IMR-90 (cell line): Measurements from ENCODE around the gene PCGF3. TPM values are rescaled to one million over a fixed set of nuclear protein-coding genes. Genes with fewer than 3 reads are reported as not detected.

ENCODE experiments used
- ATAC-seq: fragments of 200-7000 bp; cut with Tn5 transposase; 2 replicates; pipeline ENCODE4 v1.9.1; 2020; ENCODE audit warnings: low read depth, mild to moderate bottlenecking, moderate library complexity
- BruUV-seq: library from RNA; stranded (reverse); fragments of 400-500 nt; replicated peaks from 2 replicates; lab custom pipeline; 2021; lab: Mats Ljungman, UMichigan
- CTCF ChIA-PET: fragments of 300-600 bp; formaldehyde crosslinking; extraction: SDS; loops from one replicate; lab custom pipeline; 2021; ENCODE audit warnings: antibody characterized with exemption; lab: Yijun Ruan, JAX
- POLR2A ChIA-PET: fragments of 300-600 bp; sonication (Branson Sonifier 250); formaldehyde crosslinking; loops from one replicate; lab custom pipeline; 2022; ENCODE audit warnings: antibody characterized with exemption; ENCODE audit not compliant: unreplicated experiment; lab: Charles Lee
- DNase-seq: peaks from one replicate; pipeline ENCODE4 v3.0.0; 2013
- H2AFZ ChIP-seq: replicated peaks from 2 replicates; pipeline ENCODE3; 2013; ENCODE audit warnings: low read length, mild to moderate bottlenecking; ENCODE audit not compliant: poor library complexity
- H2AK5ac ChIP-seq: 2 replicates; pipeline ENCODE4 v1.6.1; 2013; ENCODE audit warnings: low read depth, low read length, inconsistent platforms
- H2AK9ac ChIP-seq: replicated peaks from 2 replicates; pipeline ENCODE3; 2013; ENCODE audit warnings: mild to moderate bottlenecking, low read depth, low read length, moderate library complexity; ENCODE audit not compliant: poor library complexity
- H2BK120ac ChIP-seq: 2 replicates; pipeline ENCODE4 v1.6.1; 2013; ENCODE audit warnings: low read depth, low read length, inconsistent platforms
- H2BK15ac ChIP-seq: 3 replicates; pipeline ENCODE4 v1.6.1; 2013; ENCODE audit warnings: low read depth, low read length, inconsistent platforms
- H2BK20ac ChIP-seq: 2 replicates; pipeline ENCODE4 v1.6.1; 2013; ENCODE audit warnings: low read depth, mild to moderate bottlenecking, inconsistent platforms, low read length, moderate library complexity
- H2BK5ac ChIP-seq: 2 replicates; pipeline ENCODE4 v1.6.1; 2013; ENCODE audit warnings: mild to moderate bottlenecking, low read depth, low read length, inconsistent platforms; ENCODE audit not compliant: poor library complexity, severe bottlenecking
- H3K14ac ChIP-seq: replicated peaks from 2 replicates; pipeline ENCODE4 v1.6.1; 2013; ENCODE audit warnings: low read depth, low read length, inconsistent platforms
- H3K18ac ChIP-seq: 2 replicates; pipeline ENCODE4 v1.6.1; 2013; ENCODE audit warnings: low read depth, low read length, control low read depth
- H3K23ac ChIP-seq: 2 replicates; pipeline ENCODE4 v1.6.1; 2013; ENCODE audit warnings: low read depth, low read length, inconsistent platforms
- H3K27ac ChIP-seq: 2 replicates; pipeline ENCODE4 v1.5.1; 2013; ENCODE audit warnings: mild to moderate bottlenecking, control low read depth, low read length; ENCODE audit not compliant: insufficient read depth
- H3K27me3 ChIP-seq: 2 replicates; pipeline ENCODE4 v1.6.1; 2013; ENCODE audit warnings: low read length; ENCODE audit not compliant: control insufficient read depth, insufficient read depth
- H3K36me3 ChIP-seq: 2 replicates; pipeline ENCODE4 v1.6.1; 2013; ENCODE audit warnings: low read length, mixed read lengths; ENCODE audit not compliant: control insufficient read depth, insufficient read depth
- H3K4ac ChIP-seq: 2 replicates; pipeline ENCODE4 v1.6.1; 2013; ENCODE audit warnings: low read depth, low read length, inconsistent platforms
- H3K4me1 ChIP-seq: 2 replicates; pipeline ENCODE4 v1.6.1; 2013; ENCODE audit warnings: low read length, mixed read lengths; ENCODE audit not compliant: control insufficient read depth, insufficient read depth
- H3K4me2 ChIP-seq: 2 replicates; pipeline ENCODE4 v1.6.1; 2013; ENCODE audit warnings: low read depth, mild to moderate bottlenecking, control low read depth, low read length, moderate library complexity
- H3K4me3 ChIP-seq: 2 replicates; pipeline ENCODE4 v1.5.1; 2013; ENCODE audit warnings: low read depth, mild to moderate bottlenecking, control low read depth, low read length, moderate library complexity; ENCODE audit not compliant: insufficient read depth
- H3K56ac ChIP-seq: 2 replicates; pipeline ENCODE4 v1.6.1; 2013; ENCODE audit warnings: low read length, inconsistent platforms; ENCODE audit not compliant: insufficient read depth; ENCODE audit errors: extremely low read depth
- H3K79me1 ChIP-seq, 2 experiments: 2 replicates each; pipeline ENCODE4 v1.6.1; 2013; ENCODE audit warnings: low read length in 2 of 2, inconsistent platforms in 1 of 2, low read depth in 1 of 2
- H3K9ac ChIP-seq: 2 replicates; pipeline ENCODE4 v1.6.1; 2013; ENCODE audit warnings: low read depth, low read length, control low read depth
- H3K9me1 ChIP-seq: 2 replicates; pipeline ENCODE4 v1.6.1; 2013; ENCODE audit warnings: low read length, inconsistent platforms; ENCODE audit not compliant: insufficient read depth
- H3K9me3 ChIP-seq: 2 replicates; pipeline ENCODE4 v1.6.1; 2013; ENCODE audit warnings: low read length; ENCODE audit not compliant: control insufficient read depth, insufficient read depth
- H4K20me1 ChIP-seq: 2 replicates; pipeline ENCODE4 v1.6.1; 2013; ENCODE audit warnings: low read length, inconsistent platforms; ENCODE audit not compliant: insufficient read depth
- H4K5ac ChIP-seq: 2 replicates; pipeline ENCODE4 v1.6.1; 2013; ENCODE audit warnings: mild to moderate bottlenecking, low read depth, low read length, control low read depth
- H4K8ac ChIP-seq, 2 experiments: 2 replicates each; pipeline ENCODE4 v1.6.1; 2013; ENCODE audit warnings: low read depth in 2 of 2, low read length in 2 of 2, control low read depth in 1 of 2, inconsistent platforms in 1 of 2
- H4K91ac ChIP-seq: 2 replicates; pipeline ENCODE4 v1.6.1; 2013; ENCODE audit warnings: low read depth, low read length, inconsistent platforms; ENCODE audit not compliant: insufficient read depth
- BHLHE40 ChIP-seq: fragments of 150-350 bp; IDR thresholded peaks from 2 replicates; pipeline ENCODE4 v1.6.1; 2016; ENCODE audit warnings: mild to moderate bottlenecking, low read depth, low read length
- CEBPB ChIP-seq: IDR thresholded peaks from 2 replicates; pipeline ENCODE4 v1.6.1; 2012; ENCODE audit warnings: low read depth, low read length, improper control_type of control experiment
- CHD1 ChIP-seq: IDR thresholded peaks from 2 replicates; pipeline ENCODE4 v1.6.1; 2012; ENCODE audit warnings: low read depth, low read length, improper control_type of control experiment
- CTCF ChIP-seq: conservative IDR thresholded peaks from 2 replicates; pipeline ENCODE4 v1.5.1; 2012; ENCODE audit warnings: mild to moderate bottlenecking, low read depth, low read length, improper control_type of control experiment
- MAFK ChIP-seq: IDR thresholded peaks from 2 replicates; pipeline ENCODE4 v1.6.1; 2012; ENCODE audit warnings: low read depth, low read length, improper control_type of control experiment
- MAZ ChIP-seq: IDR thresholded peaks from 2 replicates; pipeline ENCODE4 v1.6.1; 2012; ENCODE audit warnings: low read depth, mild to moderate bottlenecking, low read length, improper control_type of control experiment, moderate library complexity, borderline replicate concordance
- POLR2A ChIP-seq: IDR thresholded peaks from 2 replicates; pipeline ENCODE4 v1.6.1; 2012; ENCODE audit warnings: mild to moderate bottlenecking, low read depth, low read length
- RCOR1 ChIP-seq: IDR thresholded peaks from 2 replicates; pipeline ENCODE4 v1.6.1; 2012; ENCODE audit warnings: mild to moderate bottlenecking, low read length, improper control_type of control experiment; ENCODE audit not compliant: insufficient replicate concordance
- RFX5 ChIP-seq: IDR thresholded peaks from 2 replicates; pipeline ENCODE4 v1.8.0; 2012; ENCODE audit warnings: low read depth, mild to moderate bottlenecking, low read length, moderate library complexity
- WGBS, 2 experiments: methylation state at CpG; one replicate each; pipeline versions ENCODE4 v1.1.5 to v1.1.7; 2013; ENCODE audit warnings: missing lambda C conversion rate in 2 of 2; ENCODE audit not compliant: insufficient read length in 1 of 2; ENCODE audit errors: extremely low coverage in 2 of 2; 5-methylcytosine and 5-hydroxymethylcytosine counted together
- dilution Hi-C: fragments of 300-500 bp; cut with HindIII; formaldehyde crosslinking; loops from one replicate; pipeline ENCODE4 v1.14.3; 2018; ENCODE audit warnings: low sequenced_read_pairs; ENCODE audit not compliant: unreplicated experiment
- in situ Hi-C: fragments of 300-500 bp; cut with MboI; formaldehyde crosslinking; loops from 3 replicates; pipeline ENCODE4 v1.14.3; 2019; ENCODE audit warnings: low sequenced_read_pairs, inconsistent platforms, mixed read lengths
- intact Hi-C: fragments of 100-400 bp; cut with micrococcal nuclease; formaldehyde crosslinking; loops from 2 replicates; pipeline ENCODE4 v1.10.0; 2022
- polyA plus RNA-seq, 3 experiments: library from polyadenylated mRNA; depleted of rRNA; stranded (reverse); fragments of >200 nt; gene quantifications; 2 replicates each; pipeline ENCODE4 v1.2.3, GENCODE V29; 2012; ENCODE audit warnings: low replicate concordance in 1 of 3
- total RNA-seq: library from RNA; depleted of rRNA; stranded (reverse); fragments of >200 nt; gene quantifications from 2 replicates; pipeline ENCODE4 v1.2.3, GENCODE V29; 2012
- TF ChIP-seq, protein P1 (sequence below): fragments of 150-350 bp; IDR thresholded peaks from 2 replicates; pipeline ENCODE4 v1.6.1; 2017; ENCODE audit warnings: mild to moderate bottlenecking, antibody characterized with exemption, low read length, low read depth

Gene PCGF3
- total and polyA plus RNA-seq, 2 of the 4 experiments (the other 2 are of a cell fraction), result 40.0 to 55.3 TPM

GRCh38 chr4:675980-676870 is 29.4 kb upstream of the PCGF3 start (continued):
- no peak for TF ChIP-seq CTCF

DNA sequence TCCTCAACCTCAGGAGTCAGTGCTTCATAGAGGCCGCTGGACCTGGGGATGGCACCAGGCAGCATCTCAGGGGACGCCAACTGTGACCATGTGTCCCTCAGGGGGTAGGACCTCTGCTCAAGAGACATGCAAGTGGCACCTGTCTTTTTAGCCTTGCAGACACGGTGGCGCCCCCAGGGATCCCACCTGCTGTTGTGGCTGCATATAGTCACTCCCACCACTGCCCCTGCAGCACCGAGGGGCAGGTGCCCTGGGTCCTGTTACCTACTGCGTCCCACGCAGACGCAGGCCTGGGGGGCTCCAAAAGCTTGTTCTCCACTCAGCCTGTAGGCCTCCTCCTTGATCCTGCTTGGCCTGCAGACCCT is 28.8 kb upstream of the PCGF3 start:
- no peak overlapping the region for H4K5ac ChIP-seq
- no peak overlapping the region for H3K27ac ChIP-seq
- no peak overlapping the region for H3K9ac ChIP-seq
- BruUV-seq, result no TSS peak
- in situ Hi-C loops (no loop called here), dilution Hi-C loops (no loop called here), intact Hi-C loops (loop anchor here (10.0 kb wide), 1 partner anchor 342 kb away; the partner anchor contains the start of gene ZNF141)
- no peak overlapping the region for H3K23ac ChIP-seq
- no peak overlapping the region for H3K4me3 ChIP-seq
- no peak overlapping the region for H2BK5ac ChIP-seq
- H3K9me3 ChIP-seq, result no peaks in the 10 kb centered on the region
- peaks cover 4% of the 10 kb centered on the region; the same call in 1 of the 2 replicates for H3K9me1 ChIP-seq
- no peak overlapping the region for H2BK20ac ChIP-seq
- H4K91ac ChIP-seq, result no peak overlapping the region
- H3K4me1 ChIP-seq, result peaks cover 12% of the 10 kb centered on the region
- H2AK5ac ChIP-seq, result no peak overlapping the region
- H3K18ac ChIP-seq, result no peak overlapping the region
- no peak for ATAC-seq
- H4K8ac ChIP-seq, result no peak overlapping the region
- H4K20me1 ChIP-seq, result no peaks in the 10 kb centered on the region
- no peak overlapping the region for H2BK15ac ChIP-seq
- no peak overlapping the region for H3K4me2 ChIP-seq
- no peak overlapping the region for H3K56ac ChIP-seq
- no peak overlapping the region for H3K14ac ChIP-seq
- DNase-seq, result no peak
- no peak overlapping the region for H2BK120ac ChIP-seq
- peaks cover 17 to 27% of the 10 kb centered on the region in 2 experiments; a peak in 3 of 4 replicates for H3K79me1 ChIP-seq
- WGBS, 2 experiments, result 81% methylated on average over 4 of the region's 8 CpGs; no CpG with 5 or more reads in 1 of the 2 experiments
- H3K4ac ChIP-seq, result no peak overlapping the region
- ChIA-PET POLR2A (no interaction called here), CTCF (no interaction called here)
- H2AK9ac ChIP-seq, result no peak overlapping the region
- H3K36me3 ChIP-seq, result peaks cover 9% of the 10 kb centered on the region; the same call in 1 of the 2 replicates
- H3K27me3 ChIP-seq, result no peaks in the 10 kb centered on the region
- H2AFZ ChIP-seq, result peak overlapping the region; percentile 18
- TF ChIP-seq RFX5 (no peak), RCOR1 (no peak), MAZ (no peak), CEBPB (no peak), BHLHE40 (no peak), CTCF (no peak), MAFK (no peak), CHD1 (no peak), POLR2A (no peak)
- TF ChIP-seq, protein P1, sequence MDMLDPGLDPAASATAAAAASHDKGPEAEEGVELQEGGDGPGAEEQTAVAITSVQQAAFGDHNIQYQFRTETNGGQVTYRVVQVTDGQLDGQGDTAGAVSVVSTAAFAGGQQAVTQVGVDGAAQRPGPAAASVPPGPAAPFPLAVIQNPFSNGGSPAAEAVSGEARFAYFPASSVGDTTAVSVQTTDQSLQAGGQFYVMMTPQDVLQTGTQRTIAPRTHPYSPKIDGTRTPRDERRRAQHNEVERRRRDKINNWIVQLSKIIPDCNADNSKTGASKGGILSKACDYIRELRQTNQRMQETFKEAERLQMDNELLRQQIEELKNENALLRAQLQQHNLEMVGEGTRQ, result no peak
